GOT3 (cell line): ENCODE measurements around the gene IPO7.
"Not testable (repeated sequence)": the region's sequence is repeated elsewhere in the genome, so short reads cannot be mapped to it uniquely, and the experiment has no call there.

ENCODE experiments used
- DNase-seq: peaks from one replicate; lab custom pipeline; 2025; ENCODE audit warnings: mixed read lengths; lab: John Stamatoyannopoulos, UW

IPO7 gene

DNA sequence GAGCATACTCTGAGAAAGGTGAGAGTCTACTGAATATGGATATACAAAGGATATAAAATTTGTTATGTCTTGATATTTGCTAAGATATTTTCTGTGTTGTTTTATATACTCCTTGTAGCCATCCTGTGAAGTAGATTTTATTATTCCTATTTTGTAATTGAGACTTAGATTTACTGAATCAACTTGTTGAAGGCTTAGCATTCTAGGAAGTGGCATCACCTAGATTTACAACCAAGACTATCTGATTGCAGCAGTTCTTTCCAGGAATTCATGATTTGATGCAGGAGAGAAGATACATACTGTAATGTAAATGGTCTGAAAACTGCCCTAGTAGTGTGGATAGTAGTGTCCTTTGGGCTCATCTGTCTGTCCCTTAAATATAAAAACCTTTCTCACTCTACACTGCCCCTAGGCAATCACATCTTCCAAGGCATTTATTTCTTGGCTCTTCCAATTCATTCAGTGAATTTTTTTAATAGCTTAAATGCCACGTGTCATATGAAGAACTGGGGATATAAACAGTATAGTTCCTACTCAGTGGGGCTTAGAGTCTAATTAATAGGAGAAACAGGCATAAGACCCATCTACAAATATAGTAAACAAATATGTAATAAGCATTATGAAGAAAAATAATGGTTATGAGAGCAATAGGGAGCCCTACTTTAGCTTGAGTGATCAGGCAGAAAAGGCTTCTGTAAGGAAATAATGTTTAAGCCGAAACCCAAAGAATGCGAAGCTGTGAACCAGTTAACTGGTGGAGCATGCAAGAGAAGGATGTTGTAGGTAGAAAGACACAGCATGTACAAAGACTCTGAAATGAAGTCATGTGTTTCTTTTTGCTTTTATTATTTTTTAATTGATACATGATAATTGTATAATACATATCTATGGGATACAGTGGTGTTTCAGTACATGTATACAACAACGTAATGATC is 13.6 kb downstream of the IPO7 start:
- DNase-seq, result no peak

DNA sequence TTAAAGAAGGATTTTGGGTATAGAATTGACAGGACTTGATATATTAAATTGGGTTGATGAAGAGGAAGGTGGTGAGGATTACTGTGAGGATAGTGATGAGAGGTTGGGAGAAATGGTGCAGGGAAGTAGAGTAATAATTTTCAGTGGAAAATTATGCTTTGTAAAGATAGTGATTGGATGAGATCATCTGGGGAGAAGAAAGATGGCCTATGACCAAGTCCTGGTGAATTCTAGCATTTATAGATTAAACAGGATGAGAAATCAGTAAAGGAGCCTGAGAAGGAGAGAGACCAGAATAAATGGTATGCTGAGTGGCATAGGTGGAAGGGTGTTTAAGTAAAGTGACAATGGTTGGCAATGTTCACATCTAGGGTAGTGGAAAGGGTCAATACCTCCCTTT is 15.0 kb downstream of the IPO7 start:
- DNase-seq, result no peak

DNA sequence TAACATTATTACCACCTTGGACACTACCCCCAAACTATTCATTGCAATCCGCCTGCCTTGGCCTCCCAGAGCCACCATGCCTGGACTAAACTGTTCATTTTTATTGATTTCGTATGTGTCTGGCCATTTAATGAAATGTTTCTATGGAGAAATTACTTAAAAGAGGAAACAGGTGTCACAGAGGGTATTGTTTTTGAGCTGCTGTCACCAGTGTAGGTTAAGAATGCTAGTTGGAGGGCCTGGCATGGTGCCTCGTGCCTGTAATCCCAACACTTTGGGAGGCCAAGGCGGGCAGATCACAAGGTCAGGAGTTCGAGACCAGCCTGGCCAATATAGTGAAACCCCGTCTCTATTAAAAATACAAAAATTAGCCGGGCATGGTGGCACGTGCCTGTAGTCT is 17.4 kb downstream of the IPO7 start:
- not testable (repeated sequence) for DNase-seq

DNA sequence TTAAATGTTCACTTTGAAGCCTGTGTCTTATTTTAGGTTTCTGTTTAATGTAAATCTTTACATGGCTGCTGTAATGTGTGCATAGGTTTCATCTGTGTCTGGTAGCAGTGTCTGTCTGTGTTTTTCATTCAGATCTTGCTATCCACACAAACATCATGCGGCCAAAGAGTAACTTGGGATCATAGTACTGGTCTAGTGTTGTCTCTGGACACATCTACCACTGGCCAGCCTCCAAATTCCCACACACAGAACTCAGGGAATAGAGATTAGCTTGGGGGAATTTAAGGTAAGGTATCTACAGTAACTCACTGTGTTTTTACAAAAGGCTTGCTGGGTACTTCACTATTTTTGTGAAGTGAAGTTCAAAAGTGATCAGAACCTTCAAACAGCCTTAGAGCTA is 44.3 kb downstream of the IPO7 start:
- no peak for DNase-seq

DNA sequence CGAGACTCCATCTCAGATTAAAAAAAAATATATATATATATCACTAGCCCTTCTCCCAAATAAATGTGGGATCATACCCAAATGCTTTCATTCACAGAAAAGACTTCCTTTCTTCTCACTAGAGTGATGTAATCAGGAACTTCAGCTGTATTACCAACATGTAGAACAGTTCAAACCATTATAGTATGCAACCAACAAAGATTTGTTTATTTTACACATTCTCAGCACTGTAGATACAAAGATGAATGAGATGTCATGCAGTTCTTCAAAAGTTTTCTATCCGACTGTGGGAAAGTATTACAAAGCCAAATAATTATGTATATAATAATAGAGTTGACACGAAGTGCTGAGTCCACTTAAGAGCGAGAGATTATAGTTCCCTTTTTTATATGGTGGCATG is 54.2 kb downstream of the IPO7 start:
- DNase-seq, result no peak

DNA sequence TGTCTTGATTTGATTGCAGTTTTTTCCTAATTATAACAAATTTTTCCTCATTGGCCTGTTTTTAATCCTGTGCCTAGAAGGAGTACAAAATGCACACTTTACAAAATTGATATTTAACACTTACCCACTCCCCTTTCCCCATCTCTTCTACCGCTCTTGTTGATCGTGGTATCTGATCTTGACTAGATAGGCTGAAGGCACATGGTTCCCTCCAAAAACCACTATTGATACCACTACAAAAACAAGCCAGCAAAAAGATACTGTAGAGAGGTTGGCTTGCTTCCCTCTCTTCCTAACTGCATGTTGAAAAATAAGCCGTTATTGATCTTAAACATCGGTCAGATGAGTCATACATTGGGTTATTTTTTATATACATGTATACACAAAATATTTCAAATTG is 61.8 kb downstream of the IPO7 start:
- DNase-seq, result no peak

DNA sequence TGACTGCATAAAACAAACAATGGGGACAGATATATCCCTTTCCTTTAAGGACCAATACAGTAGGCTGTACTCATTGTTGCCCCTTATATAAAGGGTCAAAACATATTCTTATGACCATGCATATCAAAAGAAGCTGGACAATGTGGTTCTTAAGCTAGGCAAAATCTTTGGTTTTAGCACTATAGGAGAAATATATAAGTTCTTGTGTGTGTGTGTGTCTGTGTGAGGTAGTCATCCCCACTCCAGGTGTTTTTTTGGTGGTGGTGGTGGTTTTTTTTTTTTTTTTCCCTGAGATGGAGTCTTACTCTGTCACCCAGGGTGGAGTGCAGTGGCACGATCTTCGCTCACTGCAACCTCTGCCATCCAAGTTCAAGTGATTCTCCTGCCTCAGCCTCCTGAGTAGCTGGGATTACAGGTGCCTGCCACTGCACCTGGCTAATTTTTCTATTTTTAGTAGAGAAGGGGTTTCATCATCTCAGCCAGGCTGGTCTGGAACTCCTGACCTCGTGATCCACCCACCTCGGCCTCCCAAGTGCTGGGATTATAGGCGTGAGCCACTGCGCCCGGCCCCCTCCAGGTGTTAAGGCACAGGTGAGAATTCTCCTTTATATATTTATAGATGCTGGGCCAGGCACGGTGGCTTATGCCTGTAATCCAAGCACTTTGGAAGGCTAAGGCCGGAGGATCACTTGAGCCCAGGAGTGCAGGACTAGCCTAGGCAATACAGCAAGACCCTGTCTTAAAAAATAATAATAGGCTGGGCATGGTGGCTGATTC is 64.3 kb downstream of the IPO7 start:
- DNase-seq, result no peak

DNA sequence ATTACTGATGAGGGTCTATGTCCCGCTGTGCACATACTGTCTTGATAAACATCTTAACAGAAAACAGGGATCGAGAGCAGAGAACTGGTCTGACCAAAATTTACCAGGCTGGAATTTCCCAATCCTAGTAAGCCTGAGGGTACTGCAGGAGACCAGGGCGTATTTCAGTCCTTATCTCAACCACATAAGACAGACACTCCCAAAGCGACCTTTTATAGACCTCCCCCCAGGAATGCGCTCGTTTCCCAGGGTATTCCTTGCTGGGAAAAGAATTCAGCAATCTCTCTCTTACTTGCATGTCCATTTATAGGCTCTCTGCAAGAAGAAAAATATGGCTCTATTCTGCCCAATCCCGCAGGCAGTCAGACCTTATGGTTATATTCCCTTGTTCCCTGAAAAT is 67.6 kb downstream of the IPO7 start:
- DNase-seq, result not testable (repeated sequence)

DNA sequence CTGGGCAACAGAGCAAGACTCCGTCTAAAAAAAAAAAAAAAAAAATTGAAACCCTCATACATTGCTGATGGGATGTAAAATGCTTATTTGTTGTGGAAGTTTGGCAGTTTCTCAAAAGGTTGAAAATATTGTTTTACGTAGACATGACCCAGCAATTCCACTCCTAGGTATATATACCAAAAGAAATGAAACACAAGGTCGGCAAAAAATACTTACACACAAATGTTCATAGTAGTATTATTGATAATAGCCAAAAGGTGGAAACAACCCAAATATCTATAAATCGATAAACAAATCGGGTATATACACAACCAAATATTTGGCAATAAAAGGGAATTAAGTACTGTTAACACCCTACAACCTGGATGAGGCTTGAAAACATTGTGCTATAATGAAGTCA is 71.3 kb downstream of the IPO7 start:
- DNase-seq, result no peak

DNA sequence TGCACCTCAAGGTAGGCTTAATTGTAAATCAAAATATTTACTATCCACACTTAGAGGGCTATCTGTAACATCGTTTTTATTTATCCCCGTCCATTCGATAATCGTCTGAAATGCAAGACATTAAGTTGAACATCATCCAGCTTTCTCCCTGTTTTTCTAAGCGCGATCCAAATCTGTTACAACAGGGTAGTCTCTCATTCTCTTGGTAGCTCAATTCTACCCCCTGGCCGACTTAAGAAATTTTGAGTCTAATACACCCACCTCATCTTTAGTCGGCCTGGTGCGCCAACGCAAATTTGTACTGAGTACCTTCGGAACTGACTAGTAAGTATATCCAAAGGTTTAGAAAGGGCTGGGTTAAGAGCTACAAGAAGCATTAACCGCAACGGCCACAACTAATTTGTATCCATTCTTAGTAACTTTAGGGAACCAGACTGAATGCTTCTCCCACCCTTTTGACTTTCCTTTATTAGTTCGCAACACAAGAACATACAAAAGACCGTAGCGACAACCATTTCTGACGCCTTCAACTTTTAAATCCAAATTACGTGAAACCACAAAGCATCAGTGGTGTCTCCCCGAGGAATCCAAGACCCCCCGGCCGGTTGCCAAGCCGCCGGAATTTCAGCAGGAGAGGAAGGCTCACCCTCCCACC is 75.3 kb downstream of the IPO7 start:
- no peak for DNase-seq

DNA sequence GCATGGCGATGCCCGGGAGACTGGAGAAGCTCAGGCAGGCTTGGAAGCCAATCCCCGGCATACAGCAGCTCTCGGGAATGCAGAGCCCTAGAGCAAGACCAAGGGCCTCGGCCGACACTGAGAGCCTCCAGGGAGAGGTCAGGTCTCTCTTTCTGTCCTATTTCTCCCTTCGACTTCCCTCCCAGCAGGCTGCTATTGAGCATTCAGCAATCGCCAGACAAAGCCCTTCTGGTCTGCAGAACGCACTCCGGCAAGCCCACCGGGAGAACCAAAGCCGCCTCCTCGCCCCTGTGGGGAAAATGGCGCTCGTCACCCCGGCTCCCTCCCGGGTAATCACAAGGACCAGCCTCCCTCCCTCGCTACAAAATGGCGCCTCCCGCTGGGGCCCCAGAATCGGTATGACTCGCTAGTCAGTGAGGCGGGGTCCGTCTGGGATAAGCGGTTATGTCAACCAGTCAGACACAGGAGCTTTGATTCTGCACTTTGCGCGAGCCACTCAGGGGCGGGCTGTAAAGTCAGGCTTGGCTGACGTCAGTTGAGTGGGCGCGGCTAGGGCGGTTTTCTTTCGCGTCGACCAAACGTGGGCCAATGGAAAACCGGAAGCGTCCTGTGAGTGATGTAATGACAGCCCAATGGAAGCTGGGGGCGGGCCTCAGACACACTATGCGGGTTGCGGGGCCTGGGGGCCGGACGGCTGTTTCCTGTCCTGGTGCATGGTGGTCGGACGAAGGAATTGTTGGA is 76.0 kb downstream of the IPO7 start, which contains the start of gene ZNF143:
ZNF143 (plus strand) TSS at position 691 of the 741 bp plus-strand sequence. CDS start 10,297 bp downstream, outside the sequence.
- DNase-seq, result peak; percentile 92

DNA sequence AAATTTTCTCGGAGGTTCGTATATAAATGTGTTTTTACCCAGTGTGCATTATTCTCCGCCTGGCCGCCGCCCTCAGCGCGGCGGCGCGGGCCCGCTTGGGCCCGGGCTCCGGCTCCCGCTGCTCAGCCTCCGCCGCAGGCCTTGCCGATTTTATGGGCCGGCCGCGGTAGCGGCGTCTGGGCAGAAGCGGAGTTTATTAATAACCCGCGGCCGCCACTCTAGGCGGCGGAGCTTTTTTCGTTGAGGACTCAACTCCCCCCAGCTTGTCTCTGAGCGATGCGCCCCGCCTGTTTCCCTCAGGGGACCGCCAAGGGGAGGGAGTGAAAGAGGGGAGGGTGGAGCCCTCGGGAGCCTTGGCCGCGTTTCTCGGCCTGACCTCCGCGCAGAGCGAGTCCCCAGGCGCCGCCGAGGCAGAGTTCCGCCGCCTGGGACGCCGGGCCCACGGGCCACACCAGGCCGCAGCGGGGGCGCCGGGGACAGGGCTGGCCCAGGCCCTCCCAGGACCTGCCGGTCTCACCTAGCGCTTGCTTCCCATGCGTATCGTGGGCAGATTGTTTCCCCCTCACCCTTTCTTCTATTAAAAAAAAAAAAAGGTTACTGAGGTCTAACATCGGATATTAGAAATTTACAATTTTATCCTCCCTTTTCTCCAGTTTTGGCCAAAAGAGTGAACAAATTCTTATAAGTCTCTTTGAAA is 76.8 kb downstream of the IPO7 start:
- DNase-seq, result peak; percentile 26

DNA sequence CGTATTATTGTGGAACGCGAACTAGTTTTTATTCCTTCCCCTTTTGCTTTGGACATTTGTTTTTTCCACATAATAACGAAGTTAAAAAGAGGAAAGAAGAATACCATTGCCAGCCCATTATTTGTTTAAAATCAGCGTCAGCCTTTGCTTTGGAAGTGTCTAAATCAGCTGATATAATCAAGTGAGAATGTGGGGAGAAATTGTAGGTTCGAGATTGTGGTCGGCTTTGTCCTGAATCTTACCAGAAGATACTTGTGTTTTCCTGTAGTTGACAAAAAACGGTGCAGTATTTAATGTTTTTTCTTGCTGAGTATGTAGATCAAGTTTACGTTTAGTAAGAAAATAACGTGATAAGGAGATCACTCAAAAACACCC is 77.3 kb downstream of the IPO7 start:
- DNase-seq, result no peak

DNA sequence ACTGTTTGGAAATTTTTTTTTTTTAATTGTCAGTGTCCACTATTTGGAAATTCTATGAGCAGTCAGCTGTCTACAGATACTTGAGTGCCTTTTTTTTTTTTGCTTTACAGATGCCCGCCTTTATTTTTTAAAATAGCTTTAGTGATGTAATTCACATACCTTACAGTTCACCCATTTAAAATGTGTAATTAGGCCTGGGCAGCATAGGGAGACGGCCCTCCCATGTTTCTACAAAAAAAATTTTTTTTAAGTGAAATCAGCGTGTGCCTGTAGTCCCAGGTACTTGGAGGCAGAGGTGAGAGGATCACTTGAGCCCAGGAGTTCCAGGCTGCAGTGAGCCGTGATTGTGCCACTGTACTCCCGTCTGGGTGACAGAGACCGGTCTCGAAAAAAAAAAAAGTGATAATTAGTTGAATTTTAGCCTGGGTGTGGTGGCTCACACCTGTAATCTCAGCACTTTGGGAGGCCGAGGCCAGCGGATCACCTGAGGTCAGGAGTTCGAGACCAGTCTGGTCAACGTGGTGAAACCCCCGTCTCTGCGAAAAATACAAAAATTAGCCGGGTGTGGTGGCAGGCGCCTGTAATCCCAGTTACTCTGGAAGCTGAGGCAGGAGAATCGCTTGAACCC is 77.8 kb downstream of the IPO7 start:
- no peak for DNase-seq

DNA sequence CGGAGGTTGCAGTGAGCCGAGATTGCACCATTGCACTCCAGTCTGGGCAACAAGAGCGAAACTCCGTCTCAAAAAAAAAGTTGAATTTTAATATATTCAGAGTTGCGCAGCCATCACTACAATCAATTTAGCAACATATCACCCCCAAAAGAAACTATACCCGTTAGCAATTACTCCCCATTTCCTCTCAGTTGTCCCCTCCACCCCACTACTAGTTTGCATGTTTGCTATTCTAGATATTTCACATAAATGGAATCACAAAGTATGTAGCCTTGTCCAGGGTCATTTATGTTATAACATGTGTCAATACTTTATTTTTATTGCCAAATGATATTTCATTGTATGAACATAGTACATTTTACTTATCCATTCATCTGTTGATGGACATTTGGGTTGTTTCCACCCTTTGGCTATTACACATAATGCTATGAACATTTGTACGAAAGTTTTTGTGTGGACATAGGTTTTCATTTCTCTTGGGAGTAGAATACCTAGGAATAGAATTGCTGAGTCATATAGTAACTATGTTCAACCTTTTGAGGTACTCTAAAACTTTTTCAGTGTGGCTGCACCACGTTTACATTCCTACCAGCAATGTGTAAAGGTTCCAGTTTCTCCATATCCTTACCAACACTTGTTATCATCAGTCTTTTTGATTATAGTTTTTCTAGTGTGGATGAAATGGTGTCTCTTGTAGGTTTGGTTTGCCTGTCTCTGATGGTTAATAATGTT is 78.5 kb downstream of the IPO7 start:
- DNase-seq, result no peak

DNA sequence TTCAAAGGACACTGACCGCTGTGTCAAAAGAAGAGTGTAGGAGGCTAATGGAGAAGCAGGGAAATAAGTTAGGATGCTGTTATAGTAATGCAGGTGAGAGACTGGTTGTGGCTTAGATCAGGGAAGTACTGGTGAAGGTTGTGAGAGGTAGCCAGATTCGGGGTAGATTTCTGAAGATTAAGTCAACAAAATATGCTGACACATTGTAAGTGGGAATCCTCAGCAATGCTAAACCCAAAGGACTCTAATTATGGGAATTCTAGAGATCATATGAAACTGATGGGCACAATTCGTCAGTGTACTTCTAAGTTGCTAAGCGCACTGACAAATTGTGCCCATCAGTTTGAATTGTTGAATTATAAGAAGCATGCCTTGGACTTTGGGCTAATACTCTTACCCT is 86.3 kb downstream of the IPO7 start:
- DNase-seq, result no peak

DNA sequence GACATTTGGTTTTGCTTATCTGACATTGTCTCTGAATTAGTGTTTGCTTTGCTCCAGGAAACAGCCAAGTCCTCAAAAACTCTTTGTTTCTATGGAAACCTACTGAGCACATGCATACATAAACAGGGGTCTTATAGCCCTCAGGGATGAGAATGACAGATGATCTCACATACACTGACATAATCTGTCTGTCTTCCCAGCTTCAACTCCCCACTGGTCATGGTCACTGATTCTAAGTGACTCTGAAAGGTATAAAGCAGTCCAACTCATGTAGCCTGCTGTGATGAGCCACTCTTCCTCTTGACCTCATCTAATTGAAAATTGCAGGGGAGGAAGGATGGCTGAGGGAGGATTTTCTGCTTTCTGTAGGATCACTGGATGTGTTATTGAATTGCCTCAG is 89.0 kb downstream of the IPO7 start:
- DNase-seq, result no peak

DNA sequence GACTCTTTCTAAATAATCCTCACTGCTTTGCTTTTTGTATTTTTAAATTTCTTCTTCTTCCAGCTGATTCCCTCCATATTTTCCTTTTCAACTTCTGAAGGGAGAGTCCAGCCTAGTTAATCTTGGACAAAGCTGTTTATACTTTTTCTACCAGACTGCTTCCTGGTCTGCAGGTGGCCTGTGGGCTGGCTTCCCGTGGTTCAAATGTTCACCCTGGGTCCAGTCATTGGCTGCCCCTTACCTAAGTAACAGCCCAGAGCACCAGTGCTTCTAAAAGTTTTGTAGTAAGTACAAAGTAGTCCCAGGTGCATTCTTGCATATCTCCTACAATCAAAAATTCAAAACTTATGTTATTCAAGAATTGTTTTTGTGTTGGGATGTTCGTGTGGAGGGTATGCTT is 95.4 kb downstream of the IPO7 start:
- no peak for DNase-seq

DNA sequence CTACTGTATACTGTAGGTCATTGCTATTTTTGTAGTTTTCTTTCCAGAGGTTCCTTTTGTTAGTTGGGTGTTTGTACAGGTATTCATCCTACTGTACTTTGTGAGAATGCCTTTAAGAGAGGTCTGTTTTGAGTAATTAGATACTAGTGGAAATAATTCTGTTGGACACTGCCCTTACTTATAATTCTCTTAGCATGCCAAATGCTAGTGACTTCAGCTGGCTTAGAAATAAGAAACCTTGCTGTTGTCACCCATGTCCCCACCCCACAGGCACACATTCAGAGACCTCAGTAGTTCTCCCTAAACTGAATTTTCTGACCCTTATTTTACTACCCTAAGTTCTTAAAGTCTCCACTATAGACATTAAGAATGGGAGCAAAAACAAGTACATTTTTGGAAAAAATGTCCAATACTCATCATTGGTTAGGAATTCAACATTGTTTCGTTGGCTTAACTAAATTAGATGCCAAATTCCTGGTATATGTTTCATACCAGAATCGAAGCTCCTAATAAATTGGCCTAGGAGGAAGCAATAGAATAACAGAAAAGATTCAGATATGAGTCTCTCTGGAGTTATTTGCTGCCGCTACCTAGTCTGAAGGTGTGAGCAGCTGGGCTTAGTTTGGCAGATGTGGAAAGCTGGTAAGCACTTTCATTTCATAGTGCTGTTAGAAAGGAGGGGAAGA is 104.8 kb downstream of the IPO7 start:
- no peak for DNase-seq

DNA sequence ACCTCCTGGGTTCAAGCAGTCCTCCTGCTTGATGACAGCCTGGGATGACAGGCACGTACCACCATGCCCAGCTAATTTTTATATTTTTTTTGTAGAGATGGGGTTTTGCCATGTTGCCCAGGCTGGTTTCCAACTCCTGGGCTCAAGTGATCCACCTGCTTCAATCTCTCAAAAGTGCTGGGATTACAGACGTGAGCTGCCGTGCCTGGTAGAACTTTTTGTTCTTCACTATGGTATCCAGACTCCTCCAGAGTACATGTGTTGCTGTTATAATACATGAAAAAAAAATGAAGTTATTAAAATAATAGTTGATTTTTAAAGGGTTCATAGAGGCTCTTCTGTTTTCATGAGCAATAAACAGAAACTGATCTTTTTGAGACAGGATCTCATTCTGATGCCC is 105.9 kb downstream of the IPO7 start:
- no peak for DNase-seq
